GM21360 (cell line): ENCODE data around the gene PMPCA.

Experiments used
- ATAC-seq: cut with Tn5 transposase; IDR thresholded peaks from one replicate; pipeline ENCODE4 v1.9.1; 2021; ENCODE audit warnings: mild to moderate bottlenecking, moderate library complexity; ENCODE audit not compliant: unreplicated experiment

The PMPCA gene

DNA sequence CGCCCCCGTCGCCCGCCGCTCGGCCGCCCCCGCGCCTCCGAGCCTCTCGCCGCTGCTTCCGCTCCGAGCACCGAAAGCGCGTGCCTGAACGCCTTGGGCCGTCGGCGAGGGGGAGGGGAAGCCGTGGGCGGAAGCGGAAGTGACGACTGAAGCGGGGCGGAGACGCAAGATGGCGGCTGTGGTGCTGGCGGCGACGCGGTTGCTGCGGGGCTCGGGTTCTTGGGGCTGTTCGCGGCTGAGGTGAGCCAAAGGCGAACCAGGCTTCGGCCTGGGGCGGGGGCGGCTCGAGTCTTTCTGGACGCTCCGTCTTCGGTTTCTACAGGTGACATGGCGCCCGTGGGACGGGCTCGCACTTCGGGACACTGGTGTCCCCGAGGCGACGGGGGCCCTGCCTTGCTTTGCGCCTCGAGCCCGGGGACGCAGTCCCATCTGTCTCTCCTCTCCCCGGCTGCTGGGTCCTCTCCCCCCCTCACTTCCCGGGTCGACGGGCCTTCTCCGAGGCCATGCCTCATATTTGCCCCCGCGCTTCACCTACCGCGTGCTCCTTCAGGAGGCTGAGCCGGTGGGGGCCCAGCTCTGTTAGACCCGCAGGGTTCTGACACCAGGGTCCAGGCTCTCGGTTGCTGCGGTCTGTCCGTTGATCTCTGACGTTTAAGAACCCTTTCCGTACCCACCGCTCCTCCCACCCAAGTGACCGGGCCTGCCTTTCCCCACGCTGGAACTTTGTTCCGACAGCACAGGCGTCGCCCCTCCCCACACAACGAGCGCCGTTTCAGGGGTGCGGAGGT is at the start of gene PMPCA, which contains the start of gene ENTR1:
Gene PMPCA (plus strand): TSS at position 159 of the 788 bp plus-strand sequence. CDS start 11 bp downstream, at position 170.
Gene ENTR1 (minus strand): TSS at position 115 of the 788 bp plus-strand sequence. CDS start 217 bp downstream, outside the sequence.
- peak; percentile 86 for ATAC-seq

DNA sequence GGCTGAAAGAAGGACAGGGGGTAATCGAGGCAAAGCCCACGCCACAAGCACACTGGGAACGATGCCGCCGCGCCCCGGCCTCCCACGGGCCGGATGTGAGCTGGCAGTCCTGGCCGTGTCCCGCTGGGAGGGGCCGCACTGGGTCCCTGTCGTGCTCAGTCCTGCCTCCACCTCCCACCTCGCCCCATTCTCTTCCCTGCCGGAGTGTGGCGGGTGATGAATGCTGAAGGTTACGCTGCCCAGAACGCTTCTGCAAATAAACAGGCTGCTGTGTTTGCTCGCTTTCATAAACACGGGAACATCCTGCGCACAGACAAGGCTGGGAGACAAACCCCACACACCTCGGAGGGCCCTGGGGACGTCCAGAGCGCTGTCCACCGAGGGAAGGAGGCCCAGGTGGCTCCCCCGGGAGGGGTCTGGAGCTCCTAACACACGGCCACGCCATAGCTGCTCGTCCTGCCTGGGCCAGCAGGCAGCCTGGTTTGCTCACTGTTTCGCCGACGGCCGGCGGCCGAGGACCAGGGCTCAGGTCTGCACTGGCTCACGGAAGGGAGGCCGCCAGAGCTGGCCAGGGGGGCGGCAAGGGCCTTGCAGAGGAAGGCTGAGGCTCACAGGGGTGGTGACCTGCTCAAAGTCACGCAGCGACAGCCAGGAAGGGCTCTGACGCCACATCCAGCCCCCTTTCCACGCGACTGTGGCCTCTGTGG is 49.3 kb upstream of the PMPCA start:
- no peak for ATAC-seq

GRCh38 chr9:136361754-136362449 is 48.6 kb upstream of the PMPCA start:
- ATAC-seq = no peak

DNA sequence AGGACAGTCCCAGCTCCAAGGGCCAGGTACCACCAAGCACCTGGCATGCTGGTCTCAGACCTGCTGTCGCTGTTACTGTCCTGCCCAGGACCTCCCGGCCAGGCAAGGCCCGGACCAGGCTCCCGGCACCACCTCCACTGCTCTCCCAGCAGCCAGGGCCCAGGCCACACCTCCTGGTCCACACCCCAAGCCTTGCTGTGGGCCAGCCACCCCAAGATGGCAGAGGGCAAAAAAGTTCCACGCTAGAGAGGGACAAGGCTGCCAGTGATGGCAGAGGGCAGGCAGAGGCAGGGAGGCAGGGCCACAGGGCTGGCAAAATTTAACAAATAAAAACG is 48.0 kb upstream of the PMPCA start:
- no peak for ATAC-seq

GRCh38 chr9:136363106-136363948 is 47.1 kb upstream of the PMPCA start, which contains the start of gene DNLZ:
Gene DNLZ (minus strand): TSS chr9:136363744. CDS start chr9:136363714, 30 bp downstream.
- peak; percentile 64 for ATAC-seq

- no peak for ATAC-seq
These were observed 46.3 kb upstream of the PMPCA start for GRCh38 chr9:136363949-136364748.

GRCh38 chr9:136364942-136365774 is 45.3 kb upstream of the PMPCA start:
- ATAC-seq = no peak

DNA sequence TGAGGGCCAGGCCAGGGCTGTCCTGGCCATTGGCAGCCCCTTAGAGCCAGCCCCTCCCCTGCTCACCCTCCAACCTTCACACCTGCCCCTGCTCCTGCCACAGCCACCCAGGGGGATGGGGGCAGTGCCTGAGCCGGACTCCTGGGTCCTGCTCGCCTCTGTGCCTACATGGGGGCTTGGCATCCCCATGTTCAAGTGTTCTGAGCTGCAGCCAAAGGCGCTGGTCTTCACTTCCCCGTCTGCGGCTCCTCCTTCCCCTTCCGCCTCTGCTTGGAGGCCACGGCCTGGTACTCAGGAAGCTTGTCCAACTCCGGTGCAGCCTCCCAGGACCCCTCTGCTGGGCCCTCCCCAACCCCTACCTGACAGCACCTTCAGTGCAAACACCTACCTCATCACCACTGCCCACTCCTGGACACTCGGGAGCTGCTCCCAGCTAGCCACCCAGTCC is 44.7 kb upstream of the PMPCA start:
- ATAC-seq = no peak

GRCh38 chr9:136366826-136367225 is 43.6 kb upstream of the PMPCA start:
- no peak for ATAC-seq

- no peak for ATAC-seq
These were observed 42.9 kb upstream of the PMPCA start for GRCh38 chr9:136367296-136368145.

GRCh38 chr9:136368190-136368589 is 42.3 kb upstream of the PMPCA start:
- no peak for ATAC-seq

GRCh38 chr9:136370037-136370436 is 40.4 kb upstream of the PMPCA start:
- ATAC-seq = no peak

- no peak for ATAC-seq
These were observed 39.5 kb upstream of the PMPCA start for GRCh38 chr9:136370687-136371532.

GRCh38 chr9:136371533-136371880 is 39.0 kb upstream of the PMPCA start:
- no peak for ATAC-seq

GRCh38 chr9:136372006-136372405 is 38.5 kb upstream of the PMPCA start:
- ATAC-seq = no peak

- ATAC-seq = no peak
These were observed 37.7 kb upstream of the PMPCA start for GRCh38 chr9:136372561-136373299.
